Measurements from ENCODE around the gene RAB13.

The RAB13 gene

DNA sequence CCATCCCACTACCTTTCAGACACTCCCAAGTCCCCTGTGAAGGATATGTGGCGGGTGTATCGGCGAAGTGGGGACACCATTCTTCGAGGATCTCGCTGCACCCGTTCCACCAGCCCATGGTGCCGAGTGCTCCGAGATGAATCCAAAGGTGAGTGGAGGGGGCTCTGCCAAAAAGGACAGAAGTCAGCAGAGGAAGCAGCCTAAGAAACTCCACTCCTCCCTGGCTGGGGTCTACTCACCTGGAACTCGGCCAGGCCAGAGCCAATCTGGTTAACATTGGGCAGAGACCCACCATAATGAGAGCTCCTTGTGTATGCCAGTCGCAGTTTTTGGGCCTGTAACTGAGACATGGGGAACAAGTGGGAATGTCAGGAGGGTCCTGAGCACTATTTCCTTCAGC lies 31.3 kb downstream of the RAB13 start:
- DNase-seq, result no peak

DNA sequence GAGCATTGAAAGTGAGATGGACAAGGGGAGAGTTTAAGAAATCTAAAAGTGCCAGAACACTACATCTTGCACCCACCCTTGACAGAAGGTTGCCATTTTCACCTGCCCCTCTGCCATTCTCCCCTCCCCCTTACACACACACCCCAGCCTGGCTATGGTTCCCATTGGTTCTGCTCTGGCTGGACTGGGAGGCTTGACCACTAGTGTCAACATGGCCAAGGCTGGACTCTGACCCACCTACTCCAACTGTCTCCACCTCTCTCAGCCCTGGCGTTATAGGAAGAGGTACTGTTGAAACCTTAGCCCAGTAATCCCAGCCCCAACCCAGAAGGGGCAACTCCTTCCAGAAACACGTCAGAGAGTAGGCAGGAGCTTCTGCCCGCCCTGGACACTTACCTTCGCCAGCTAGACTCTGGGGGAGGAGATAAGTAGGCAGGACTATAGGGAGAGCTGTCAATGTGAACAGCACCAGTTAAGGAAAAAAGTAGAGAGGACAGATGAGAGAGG lies 32.2 kb downstream of the RAB13 start:
- no peak for DNase-seq

DNA sequence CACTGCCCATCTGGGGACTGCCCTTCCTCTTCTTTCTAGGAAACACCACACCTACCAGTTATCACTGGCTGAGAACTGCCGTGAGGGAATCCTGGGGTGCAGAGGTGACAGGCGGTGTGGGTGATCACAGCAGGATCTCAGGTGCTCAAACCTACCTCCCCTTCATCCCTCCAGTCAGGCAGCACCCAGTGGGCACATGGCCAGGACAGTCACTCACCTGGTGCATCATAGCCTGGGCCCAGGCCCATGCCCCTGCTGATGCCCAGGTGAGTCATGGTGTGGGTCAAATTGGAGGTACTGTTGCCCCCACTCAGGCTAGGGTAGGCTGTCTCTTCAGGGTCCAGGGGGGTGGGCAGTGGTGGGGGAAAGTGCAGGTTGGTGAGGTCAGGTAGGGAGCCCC lies 34.3 kb downstream of the RAB13 start:
- no peak for DNase-seq

DNA sequence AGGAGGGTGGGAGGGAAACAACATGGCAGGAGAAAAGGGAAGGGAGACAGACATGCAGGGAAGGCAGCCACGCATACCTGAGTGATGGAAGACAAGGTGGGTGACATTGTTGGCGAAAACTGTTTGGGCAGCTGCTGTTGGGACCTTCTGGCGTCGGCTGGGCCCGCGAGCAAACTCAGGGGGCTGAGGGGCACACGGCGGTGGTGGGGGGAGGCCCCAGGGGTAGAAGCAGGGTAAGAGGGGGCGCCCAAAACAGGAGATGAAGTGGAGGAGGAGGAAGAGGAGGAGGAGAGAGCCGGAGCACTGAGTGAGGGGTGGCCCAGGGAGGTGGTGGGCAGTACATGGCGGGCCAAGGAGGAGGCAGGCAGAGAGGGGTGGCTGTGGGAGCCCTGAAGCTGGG lies 35.0 kb downstream of the RAB13 start:
- no peak for DNase-seq

DNA sequence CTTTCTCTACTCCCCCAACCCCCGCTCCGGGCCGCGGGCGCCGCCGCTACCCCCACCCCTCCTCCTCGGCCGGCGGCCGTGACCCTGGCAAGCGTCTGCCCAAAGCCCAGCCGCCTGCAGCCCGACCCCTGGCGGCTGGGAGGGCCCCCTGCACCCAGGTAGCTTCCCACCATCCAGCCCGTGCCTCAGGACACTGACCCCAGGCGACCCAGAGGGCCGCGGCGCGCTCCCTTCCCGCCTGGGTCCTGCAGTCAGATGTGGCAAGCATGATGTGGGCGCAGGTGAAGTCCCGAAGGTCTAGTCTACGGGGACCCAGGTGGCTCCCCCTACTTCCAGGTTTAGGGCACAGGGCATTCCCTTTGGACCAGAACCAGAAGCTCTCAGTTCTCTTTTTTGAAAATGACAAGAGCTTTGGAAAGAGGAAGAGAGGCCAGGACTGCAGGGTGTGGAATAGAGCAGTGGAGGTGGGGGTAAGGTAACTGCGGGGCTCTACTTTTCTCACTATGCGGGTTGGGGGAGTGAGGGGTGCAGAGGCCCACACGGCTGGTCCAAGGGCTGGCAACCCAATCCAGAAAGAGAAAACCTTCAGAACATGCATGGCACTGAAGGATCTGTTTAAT lies 39.4 kb downstream of the RAB13 start, which contains the start of gene DENND4B:
DENND4B (minus strand) TSS at position 97 of the 620 bp plus-strand sequence. CDS start 2,344 bp downstream, outside the sequence.
- DNase-seq, result peak; percentile 92

DNA sequence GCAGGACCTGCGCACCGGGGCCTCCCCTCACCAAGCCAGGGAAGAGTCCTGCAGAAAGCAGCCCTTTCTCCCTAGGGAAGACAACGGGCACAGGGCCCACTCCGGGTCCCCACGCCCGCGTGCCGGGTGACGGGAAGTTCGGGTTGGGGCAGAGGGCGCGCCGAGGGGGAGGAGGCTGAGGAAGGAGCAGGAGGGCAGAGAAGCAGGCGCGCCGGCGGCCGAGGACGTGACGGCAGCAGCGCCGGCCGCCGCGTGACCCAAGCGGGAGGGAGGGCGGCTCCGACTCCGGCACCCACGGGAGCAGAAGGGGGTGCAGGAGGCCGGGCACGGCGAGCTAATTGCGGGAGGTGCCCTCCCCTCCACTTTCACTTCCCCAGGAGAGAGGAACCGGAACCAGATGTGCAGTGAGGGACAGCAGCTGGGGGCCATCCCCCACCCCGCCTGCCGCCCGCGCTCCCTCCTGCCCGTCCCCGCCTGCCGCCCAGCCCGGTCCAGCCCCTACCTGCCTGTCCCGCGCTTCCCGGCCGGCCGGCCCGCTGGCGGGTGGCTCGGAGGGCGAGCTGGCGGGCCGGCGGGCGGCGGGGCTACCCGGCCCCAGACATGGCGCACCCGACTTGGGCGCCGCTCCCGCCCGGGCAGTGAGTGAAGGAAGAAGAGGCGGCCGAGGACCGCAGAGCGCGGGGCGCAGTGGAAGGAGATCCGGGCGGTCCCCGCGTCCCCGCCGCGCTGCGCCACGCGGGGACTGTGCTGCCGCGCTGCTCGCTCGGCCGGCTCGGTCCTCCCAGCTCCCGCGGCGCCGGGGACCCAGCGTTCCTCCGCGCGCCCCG lies 40.1 kb downstream of the RAB13 start:
- peak; percentile 79 for DNase-seq

DNA sequence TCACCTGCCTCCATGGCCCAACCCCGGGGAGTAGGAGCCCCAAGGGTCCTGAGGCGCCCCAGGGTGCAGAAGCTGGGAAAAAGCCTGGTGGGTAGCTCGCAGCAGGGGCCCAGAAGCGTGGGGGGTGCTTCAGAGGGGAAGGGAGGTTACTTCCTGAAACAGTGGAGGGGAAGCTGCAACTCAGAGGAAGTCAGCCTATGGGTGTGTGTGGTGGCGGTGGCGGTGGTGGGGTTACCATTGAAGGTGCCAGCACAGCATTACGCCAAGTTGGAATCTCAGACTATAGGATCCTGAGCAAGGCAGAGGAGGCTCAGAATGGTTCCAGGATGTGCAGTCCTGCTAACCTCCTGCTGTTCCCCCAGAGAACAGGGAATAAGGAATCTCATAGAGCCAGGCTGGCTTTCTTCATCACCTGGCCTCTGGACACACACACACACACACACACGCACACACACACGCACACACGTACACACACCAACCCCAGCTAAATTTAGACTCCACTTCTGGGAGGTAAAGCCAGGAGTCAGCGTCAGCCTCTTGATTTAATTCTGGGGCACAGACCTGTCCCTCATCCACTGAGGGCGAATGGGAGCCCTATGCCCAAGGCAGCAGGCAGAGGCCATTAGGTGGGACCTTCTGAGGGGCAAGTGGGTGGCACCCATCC lies 40.9 kb downstream of the RAB13 start:
- peak; percentile 56 for DNase-seq

DNA sequence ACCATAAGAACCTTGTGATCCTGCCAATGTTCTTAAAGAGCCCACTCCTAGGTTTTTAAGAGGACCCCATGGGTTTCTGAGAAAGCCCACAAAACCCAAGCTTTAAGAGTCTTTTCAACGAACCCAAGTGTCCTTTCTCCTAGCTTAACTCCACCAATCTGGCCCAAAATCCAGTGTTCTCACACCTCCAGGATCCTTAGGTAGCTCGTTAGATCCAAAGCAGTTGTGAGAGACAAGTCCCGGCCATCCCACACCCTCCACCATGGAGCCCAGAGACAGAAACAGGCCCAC lies 41.4 kb downstream of the RAB13 start:
- DNase-seq, result no peak

DNA sequence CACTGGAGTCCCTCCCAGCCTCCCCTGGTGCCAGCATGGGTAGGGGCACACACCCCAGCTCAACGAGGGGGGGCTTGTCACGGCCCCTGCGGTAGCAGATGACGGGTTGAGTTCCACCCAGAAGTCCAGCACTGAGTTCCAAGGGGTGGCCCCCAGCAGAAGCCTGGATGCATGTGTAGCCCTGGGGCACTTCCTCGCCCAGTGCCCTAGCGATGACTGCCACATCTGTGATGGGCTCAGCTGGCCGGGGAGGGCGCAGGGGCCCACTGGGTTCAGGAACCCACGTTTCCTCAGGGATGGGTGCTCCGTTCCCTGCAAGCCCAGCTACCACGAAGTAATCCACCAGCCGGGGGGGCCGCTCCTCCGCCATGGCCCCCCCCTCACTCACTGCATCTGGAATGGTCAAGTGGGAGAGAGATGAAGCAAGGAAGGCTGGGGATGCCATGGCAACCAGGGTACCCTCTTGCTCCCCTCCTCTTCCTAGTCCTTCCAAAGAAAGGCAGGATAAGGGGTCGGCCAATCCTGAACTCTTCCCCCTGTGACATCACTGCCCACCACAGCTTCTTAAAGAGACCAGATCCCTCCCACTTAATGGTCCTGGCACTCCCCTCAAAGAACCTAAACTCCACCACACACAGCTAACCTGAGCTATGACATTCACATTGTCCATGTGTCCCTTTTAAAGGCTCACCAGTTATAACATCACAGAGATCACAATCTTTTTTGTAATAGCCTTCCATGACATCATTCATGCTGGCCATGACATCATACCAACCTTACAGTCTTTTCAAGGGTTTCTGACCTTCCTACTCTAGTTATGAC lies 41.9 kb downstream of the RAB13 start:
- no peak for DNase-seq

DNA sequence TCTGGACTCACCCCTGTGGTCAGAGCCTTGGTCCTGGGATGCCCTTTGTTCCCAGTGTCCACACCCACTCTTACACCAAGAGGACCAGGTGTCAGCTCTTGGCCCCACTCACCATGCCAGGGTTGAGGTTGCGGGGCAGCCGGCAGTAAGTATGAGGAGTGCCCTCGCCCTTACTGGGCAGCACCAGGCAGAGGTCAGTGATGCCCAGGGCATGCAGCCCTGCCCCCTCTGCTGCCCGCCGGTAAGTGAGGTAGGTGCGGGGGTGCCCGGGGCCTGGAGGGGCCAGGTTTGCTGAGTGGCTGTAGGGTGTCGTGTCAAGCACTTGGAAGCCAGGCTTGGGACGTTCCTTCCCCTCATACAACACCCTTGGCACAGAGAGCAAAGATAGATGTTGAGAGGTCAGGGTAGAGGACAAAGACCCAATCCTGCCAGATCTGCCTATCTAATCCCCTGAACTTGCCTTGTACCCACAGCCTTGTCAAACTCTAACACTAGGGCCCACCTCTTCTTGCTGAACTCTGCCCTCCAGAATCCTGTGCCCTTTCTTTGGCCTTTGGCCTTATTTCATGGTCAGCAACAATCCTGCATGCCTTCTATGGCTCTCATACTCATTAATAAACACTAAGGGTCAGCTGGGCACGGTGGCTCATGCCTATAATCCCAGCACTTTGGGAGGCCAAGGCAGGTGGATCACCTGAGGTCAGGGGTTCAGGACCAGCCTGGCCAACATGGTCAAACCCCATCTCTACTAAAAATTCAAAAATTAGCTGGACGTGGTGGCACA lies 43.2 kb downstream of the RAB13 start:
- DNase-seq, result no peak

DNA sequence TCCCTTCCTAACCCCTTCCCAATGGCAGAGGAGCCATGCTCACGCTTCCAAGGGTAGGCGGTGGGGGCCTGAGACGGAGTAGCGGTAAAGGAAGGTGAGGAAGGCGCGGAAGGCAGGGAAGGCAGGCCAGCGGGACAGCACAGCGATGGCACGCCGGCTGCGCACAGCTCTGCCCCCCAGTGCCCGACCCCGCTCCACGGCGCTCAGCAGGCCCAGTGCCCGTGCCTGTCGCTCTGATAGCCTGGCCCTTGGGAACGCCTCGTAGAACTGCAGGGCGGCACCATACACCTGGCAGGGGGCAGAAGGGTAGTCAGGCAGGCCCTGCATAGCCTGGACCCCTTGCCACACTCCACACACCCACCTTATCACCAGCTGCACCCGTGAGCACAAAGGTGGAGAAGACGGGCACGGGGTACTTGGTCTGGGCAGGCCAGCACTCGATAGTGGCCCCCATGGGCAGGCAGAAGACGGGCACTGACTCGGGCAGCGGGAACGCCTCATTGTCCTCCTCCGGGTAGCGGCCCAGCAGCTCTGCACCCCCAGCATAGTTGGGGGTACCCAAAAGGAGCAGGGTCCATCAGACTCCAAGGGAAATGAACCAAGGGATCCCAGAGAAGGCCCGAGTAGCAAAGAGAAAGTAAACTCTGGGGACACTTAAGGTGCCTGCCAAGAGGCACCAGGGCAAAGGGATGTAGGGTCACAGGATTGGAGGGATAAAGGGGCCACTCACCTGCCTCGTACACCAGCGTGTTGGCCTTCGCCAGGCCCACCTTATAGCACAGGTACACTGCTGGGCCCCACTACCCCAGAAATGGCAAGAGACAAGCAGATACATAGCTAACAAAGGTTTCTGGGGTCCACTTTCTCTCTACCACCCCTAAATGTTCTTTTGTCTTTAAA lies 44.1 kb downstream of the RAB13 start:
- DNase-seq, result no peak

DNA sequence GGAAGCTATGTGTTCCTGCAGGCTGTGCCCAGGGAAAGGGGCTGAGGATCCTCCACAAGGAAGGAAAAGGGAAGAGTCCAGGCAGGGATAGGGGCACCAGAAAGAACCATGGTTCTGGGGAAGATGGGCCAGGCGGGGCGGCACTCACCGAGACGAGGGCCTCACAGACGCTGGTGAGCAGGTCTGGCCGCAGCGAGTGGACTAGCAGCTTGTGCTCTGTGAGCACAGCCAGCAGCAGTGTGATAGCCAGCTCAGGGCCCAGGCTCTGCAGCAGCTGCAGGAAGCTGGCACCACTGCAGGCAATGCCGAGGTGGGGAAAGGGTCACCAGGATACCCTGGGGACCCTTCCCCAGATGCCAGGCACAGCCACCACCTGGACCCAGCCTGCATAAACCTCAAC lies 45.4 kb downstream of the RAB13 start:
- no peak for DNase-seq

DNA sequence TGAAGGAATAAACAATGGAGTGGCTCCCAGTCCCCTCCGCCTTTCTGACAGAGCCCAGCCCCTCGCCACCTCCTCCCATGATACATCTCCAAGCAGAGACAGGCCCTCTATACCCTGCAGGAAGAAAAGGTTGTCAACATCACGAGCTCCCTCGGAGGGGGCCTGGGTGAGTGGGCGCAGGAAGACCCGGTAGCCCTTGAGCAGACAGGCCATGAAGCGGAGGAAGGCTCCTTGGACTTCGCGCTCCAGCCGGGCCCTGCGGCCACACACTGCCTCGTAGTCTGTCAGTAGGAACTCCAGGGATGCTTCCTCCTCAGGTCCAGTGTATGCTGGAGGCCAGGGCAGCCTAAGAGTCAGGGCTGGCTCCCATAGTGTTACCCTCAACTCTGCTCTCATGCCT lies 46.7 kb downstream of the RAB13 start:
- no peak for DNase-seq

DNA sequence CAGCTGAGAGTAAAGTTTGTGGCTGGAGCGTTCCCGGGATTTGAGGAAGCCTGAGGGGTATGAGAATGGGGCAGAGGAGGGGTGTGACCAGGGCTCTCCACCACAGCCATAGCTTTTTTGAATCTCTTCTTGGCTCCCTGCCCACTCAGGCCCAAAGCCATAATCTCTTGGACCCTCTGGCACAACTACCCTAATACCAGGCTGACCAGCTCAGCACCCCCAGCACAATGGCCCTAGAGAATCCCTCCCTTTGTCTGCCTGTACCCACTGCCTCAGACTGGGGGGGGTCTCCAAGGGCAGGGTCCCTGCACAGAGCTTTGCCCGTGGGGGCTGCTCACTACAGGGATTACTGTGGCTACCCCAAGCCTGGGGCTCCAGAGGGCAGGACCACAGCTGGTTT lies 47.1 kb downstream of the RAB13 start:
- DNase-seq, result no peak

DNA sequence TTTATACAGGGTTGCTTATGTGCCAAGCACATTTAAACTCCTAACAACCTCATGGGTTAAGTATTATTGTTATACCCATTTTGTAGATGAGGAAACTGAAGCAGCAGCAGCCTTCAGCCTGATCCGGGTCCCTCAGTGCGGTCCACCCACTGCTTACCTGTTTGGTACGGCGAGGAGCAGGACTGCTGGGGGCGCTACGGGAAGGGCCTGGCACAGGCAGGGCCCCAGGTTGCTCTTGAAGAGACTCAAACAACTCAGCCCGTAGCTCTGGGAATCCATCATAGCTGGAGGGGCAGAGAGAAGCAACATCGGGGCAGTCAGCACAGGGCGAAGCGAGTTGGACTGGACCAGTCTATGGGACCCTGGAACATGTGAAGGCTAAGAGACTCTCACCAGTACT lies 48.8 kb downstream of the RAB13 start:
- no peak for DNase-seq

DNA sequence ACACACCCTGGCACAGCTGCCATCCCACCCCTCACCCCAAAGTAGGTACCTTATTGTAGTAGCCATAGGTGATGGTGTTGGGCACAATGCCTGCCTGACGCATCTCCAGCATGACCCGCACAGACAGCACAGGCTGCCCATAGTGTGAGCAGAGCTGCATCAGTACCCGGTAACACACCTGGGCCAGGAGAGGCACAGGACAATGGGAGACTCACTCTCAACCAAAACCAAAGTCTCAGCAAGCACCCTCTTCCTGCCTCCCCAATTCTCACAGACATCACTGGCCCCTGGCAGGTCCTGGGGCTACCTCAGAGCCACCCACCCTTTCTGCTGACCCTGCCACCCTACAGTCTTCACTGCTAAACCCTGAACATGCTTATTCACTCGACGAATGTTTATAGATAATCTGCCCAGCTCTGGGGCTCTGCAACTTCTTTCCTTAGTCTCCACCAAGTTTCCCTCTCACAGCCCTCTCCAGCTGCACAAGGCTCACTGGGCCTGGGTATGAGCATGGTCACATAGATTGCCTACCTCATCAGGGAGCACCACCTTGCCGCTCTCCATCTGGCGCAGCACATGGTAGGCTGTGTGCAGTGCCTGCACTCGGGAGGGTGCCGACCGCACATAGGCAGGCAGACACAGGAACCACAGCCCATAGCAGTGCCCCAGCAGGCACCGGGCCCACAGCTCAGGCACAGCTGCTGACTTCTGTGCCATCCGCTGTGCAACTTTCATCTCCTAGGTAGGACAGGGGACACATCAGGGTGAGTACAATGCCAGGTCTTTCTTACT lies 49.9 kb downstream of the RAB13 start:
- no peak for DNase-seq

DNA sequence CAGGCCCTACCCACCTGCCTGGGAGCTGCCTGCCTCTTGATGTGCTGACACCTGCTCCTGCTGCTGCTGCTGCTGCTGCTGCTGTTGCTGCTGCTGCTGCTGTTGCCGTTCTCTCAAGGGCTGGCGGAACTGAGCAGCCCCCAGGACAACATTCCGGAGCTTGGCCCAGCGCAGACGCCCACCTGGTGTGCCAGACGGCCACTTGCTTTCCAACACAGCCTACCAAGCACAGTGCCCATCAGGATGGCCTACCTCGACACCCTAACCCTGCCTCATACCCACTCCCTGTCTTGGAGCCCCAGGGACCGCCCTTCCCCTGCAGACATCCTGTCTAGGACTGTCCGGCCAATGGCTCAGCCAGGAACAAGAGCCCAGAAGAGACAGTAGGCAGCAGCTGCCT lies 51.4 kb downstream of the RAB13 start:
- no peak for DNase-seq

DNA sequence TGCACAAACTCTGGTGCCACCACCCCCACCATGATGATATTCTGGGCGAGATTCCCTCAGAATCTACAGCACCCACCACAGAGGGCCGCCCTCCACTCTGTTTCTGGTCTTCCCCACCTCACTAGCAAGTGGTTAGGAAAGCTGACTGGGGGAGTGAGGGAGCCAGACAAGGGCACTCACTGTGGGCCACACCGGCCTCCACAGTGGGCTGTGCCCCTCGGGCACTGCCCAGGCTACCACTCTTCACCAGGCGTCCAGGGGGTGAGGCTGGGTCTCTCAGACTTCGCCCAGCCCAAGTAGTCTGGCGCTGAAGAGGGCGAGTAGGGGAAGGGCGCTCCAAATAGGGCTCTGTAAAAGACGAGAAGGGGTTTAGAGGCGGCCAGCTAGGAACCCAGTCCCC lies 52.2 kb downstream of the RAB13 start:
- no peak for DNase-seq

DNA sequence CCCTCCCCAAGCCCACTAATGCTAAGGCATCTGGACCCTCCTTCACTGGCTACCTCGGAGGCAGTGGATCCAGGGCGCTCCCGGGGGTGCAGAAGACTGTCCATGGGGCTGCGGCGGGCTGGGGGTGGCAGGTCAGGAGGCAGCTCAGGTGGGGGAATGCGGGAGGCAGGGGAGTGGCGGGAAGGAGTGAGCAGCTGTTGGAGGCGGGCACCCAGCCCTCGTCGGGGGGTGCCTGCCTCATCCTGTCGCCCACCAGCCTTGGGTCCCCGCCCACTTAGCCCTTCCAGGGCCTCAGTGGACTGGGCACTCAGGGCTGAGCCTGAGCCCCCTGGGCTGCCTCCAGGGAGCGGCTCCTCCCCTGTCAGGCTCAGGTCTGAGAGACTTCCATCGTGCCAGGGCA lies 52.7 kb downstream of the RAB13 start:
- no peak for DNase-seq

All from eye (tissue), 1 donor.